ENCODE data around the gene TYW1B.
"Not testable (repeated sequence)": the region's sequence is repeated elsewhere in the genome, so short reads cannot be mapped to it uniquely, and the experiment has no call there.

Gene TYW1B

DNA sequence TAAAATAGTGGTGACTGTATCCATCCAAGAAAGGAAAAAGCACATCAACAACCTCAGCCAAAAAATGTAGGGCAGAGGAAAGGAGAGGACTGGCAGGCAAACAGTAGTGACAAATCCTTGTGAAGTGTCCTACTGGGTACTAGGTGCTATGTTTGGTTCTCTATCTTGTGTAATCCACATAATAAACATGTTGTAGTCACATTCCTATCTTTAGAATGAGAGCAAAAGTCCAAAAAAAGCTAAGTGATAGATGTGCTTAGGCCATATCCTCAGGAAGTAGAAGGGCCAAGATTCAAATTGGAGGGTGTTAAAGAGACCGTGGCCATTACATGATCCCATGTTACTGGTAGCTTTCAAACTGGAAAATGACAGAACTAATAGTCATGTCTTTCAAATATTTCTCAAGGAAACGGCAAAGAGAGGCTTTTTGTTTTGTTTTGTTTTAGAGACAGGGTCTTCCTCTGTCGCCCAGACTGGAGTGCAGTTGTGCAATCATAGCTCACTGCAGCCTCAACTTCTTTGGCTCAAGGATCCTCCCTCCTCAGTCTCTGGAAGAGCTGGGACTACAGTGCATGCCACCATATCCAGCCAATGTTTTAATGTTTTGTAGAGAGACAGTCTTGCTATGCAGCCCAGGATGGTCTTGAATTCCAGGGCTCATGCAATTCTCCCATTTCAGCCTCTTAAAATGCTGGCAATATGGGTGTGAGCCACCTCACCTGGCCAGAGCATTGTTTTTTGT lies 244.2 kb downstream of the TYW1B start:
- not testable (repeated sequence) for H3K27me3 ChIP-seq (ENCODE audit: insufficient read depth, low read length); H3K27ac ChIP-seq (ENCODE audit: low read depth, low read length); H3K9me3 ChIP-seq (ENCODE audit: insufficient read depth, low read depth, low read length); H3K4me1 ChIP-seq (ENCODE audit: insufficient read depth, low read length); H3K36me3 ChIP-seq (ENCODE audit: insufficient read depth, low read length); H3K9ac ChIP-seq (ENCODE audit: low read depth, low read length); H3K4me3 ChIP-seq (ENCODE audit: low read length)
- 97% methylated on average over 3 of the region's 3 CpGs for WGBS

DNA sequence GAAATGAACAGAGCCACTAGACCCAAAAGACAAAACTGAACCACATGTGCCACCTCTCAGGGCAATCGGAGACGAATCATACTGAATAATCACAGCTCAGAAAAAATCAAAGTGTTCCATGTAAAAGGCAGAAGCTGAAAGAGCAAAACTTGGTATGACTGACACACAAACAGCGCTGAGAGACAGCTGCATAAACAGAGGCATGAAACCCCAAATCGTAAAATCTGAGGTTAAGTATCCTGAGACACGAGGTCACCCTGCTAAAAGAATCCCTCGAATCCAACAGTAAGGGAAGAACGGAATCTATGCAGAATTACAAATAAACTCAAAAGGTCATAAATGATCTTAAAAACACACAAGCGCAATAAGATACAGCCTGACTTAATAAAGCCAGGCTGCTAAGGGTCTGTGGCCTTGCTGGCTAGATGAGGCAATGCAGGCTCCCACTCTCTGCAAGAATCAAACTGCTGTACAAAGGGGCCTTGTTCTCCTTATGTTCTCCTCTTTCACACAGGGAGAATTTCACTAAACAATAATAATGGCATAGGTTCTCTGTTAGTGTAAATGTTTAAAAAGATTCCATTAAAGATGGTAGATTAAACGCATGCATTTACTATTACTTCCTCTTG lies 247.7 kb downstream of the TYW1B start:
- H3K27ac ChIP-seq (ENCODE audit: low read depth, low read length); H3K36me3 ChIP-seq (ENCODE audit: insufficient read depth, low read length); H3K4me1 ChIP-seq (ENCODE audit: insufficient read depth, low read length); H3K9me3 ChIP-seq (ENCODE audit: insufficient read depth, low read depth, low read length); H3K9ac ChIP-seq (ENCODE audit: low read depth, low read length); H3K4me3 ChIP-seq (ENCODE audit: low read length); H3K27me3 ChIP-seq (ENCODE audit: insufficient read depth, low read length): not testable (repeated sequence)
- 94% methylated on average over 8 of the region's 9 CpGs for WGBS

DNA sequence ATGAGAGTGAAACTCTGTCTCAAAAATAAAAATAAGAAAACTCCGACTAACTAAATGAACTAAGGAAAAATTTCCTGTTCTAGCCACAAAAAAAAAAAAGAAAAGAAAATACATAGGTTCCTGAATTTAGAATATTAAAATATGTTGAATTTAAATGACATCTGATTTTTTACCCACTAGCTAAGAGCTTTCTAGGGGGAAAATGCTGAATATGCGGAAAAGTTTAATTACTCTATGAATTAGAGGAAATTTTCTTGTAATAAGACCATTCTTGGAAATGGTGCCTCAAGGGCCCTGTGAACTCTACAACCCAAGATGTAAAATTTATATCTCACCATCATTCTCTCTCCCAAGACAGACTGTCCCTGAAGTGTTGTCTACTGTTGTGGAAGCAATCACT lies 250.9 kb downstream of the TYW1B start:
- Histone ChIP-seq H3K4me3 (ENCODE audit: low read length) (no peak overlapping the region), H3K27me3 (ENCODE audit: insufficient read depth, low read length) (no peaks in the 10 kb centered on the region), H3K27ac (ENCODE audit: low read depth, low read length) (no peak overlapping the region), H3K9ac (ENCODE audit: low read depth, low read length) (no peak overlapping the region), H3K4me1 (ENCODE audit: insufficient read depth, low read length) (no peaks in the 10 kb centered on the region), H3K36me3 (ENCODE audit: insufficient read depth, low read length) (no peaks in the 10 kb centered on the region), H3K9me3 (ENCODE audit: insufficient read depth, low read depth, low read length) (no peaks in the 10 kb centered on the region)
- no CpG with 5 or more reads among the region's 2 CpGs for WGBS

DNA sequence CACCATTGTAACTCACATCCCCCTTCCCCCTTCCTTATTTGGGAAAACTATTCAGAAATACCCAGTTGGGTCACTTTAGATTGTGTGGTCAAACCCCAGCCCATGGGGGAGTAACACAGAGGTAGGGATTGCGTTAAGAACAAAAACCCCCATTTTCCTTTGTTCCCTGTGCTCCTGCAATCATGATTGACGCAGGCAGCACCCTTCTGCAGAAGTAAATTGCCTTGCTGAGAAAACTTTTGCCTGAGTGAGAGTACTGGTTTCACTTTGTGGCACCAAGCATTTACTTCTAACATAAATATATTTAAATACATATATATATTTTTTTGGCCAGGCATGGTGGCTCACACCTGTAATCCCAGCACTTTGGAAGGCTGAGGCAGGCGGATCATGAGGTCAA lies 266.0 kb downstream of the TYW1B start:
- WGBS: 100% methylated on average over 3 of the region's 3 CpGs
- not testable (repeated sequence) for H3K4me3 ChIP-seq (ENCODE audit: low read length); H3K9ac ChIP-seq (ENCODE audit: low read depth, low read length); H3K4me1 ChIP-seq (ENCODE audit: insufficient read depth, low read length); H3K27ac ChIP-seq (ENCODE audit: low read depth, low read length); H3K27me3 ChIP-seq (ENCODE audit: insufficient read depth, low read length); H3K36me3 ChIP-seq (ENCODE audit: insufficient read depth, low read length)
- peaks cover 12% of the 10 kb centered on the region; the same call in 1 of the 2 replicates for H3K9me3 ChIP-seq (ENCODE audit: insufficient read depth, low read depth, low read length)

DNA sequence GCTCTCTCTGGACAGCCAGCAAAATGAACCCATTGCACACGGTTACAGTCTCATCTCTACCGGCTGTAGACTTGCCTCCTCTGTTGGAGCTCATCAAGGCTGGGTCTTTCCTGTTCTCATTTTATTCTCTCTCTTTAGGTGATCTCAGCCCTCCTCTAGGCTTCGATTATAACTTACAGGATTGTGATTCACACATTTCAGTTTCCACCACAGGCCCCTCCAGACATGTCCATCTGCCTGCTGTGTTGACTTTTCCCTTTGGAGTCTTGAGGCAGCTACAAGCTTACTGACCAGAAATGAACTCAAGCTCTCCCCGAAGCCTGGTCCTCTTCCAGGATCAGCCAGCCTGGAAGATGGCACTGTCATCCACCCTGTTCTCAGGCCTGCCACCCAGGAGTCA lies 268.5 kb downstream of the TYW1B start:
- 94% methylated on average over 3 of the region's 4 CpGs for WGBS
- not testable (repeated sequence) for H3K36me3 ChIP-seq (ENCODE audit: insufficient read depth, low read length); H3K27me3 ChIP-seq (ENCODE audit: insufficient read depth, low read length); H3K9ac ChIP-seq (ENCODE audit: low read depth, low read length); H3K4me3 ChIP-seq (ENCODE audit: low read length); H3K27ac ChIP-seq (ENCODE audit: low read depth, low read length); H3K4me1 ChIP-seq (ENCODE audit: insufficient read depth, low read length)
- H3K9me3 ChIP-seq (ENCODE audit: insufficient read depth, low read depth, low read length): peaks cover 12% of the 10 kb centered on the region; the same call in 1 of the 2 replicates

GRCh38 chr7:72556733-72557132 lies 271.3 kb downstream of the TYW1B start:
- not testable (repeated sequence) for H3K36me3 ChIP-seq (ENCODE audit: insufficient read depth, low read length); H3K4me1 ChIP-seq (ENCODE audit: insufficient read depth, low read length); H3K4me3 ChIP-seq (ENCODE audit: low read length); H3K9me3 ChIP-seq (ENCODE audit: insufficient read depth, low read depth, low read length); H3K27ac ChIP-seq (ENCODE audit: low read depth, low read length); H3K27me3 ChIP-seq (ENCODE audit: insufficient read depth, low read length); H3K9ac ChIP-seq (ENCODE audit: low read depth, low read length)
- WGBS: 69% methylated on average over 1 of the region's 4 CpGs

DNA sequence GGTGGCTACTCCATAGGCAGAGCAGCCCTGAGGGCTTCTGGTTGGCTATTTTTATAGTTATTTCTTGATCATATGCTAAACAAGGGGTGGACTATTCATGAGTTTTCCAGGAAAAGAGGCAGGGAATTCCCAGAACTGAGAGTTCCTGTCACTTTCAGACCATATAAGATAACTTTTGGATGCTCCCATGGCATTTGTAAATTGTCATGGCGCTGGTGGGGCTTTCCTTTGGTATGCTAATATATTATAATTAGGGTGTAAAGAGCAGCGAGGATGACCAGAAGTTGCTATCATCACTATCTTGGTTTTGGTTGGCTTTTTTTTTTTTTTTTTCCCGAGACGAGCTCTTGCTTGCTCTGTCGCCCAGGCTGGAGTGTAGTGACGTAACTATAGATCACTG lies 272.8 kb downstream of the TYW1B start:
- not testable (repeated sequence) for H3K9me3 ChIP-seq (ENCODE audit: insufficient read depth, low read depth, low read length); H3K36me3 ChIP-seq (ENCODE audit: insufficient read depth, low read length); H3K9ac ChIP-seq (ENCODE audit: low read depth, low read length); H3K4me3 ChIP-seq (ENCODE audit: low read length); H3K27ac ChIP-seq (ENCODE audit: low read depth, low read length); H3K4me1 ChIP-seq (ENCODE audit: insufficient read depth, low read length); H3K27me3 ChIP-seq (ENCODE audit: insufficient read depth, low read length)
- WGBS: 80% methylated on average over 3 of the region's 6 CpGs

- 95% methylated on average over 3 of the region's 5 CpGs for WGBS
- H3K4me3 ChIP-seq (ENCODE audit: low read length): not testable (repeated sequence)
Observed at GRCh38 chr7:72554401-72554800, 273.6 kb downstream of the TYW1B start.

DNA sequence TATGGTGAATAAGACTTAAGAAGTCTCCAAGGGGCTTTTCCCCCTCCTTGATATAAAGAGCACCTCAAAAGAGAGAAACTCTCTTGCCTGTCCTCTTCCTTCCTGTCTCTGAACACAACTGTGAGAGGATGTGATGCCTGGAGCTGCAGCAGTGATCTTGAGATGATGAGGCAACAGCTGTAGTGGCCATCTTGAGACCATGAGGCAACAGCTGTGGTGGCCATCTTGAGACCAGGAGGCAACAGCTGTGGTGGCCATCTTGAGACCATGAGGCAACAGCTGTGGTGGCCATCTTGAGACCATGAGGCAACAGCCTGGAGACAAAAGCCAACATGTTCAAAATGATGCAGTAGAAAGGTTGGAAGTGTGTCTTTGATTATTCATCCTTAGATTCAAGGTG lies 277.5 kb downstream of the TYW1B start:
- H3K27ac ChIP-seq (ENCODE audit: low read depth, low read length); H3K36me3 ChIP-seq (ENCODE audit: insufficient read depth, low read length); H3K4me1 ChIP-seq (ENCODE audit: insufficient read depth, low read length); H3K9me3 ChIP-seq (ENCODE audit: insufficient read depth, low read depth, low read length); H3K4me3 ChIP-seq (ENCODE audit: low read length); H3K27me3 ChIP-seq (ENCODE audit: insufficient read depth, low read length); H3K9ac ChIP-seq (ENCODE audit: low read depth, low read length): not testable (repeated sequence)

More at GRCh38 chr7:72554401-72554800, 273.6 kb downstream of the TYW1B start:
- not testable (repeated sequence) for H3K9me3 ChIP-seq (ENCODE audit: insufficient read depth, low read depth, low read length); H3K9ac ChIP-seq (ENCODE audit: low read depth, low read length); H3K36me3 ChIP-seq (ENCODE audit: insufficient read depth, low read length); H3K27me3 ChIP-seq (ENCODE audit: insufficient read depth, low read length); H3K4me1 ChIP-seq (ENCODE audit: insufficient read depth, low read length); H3K27ac ChIP-seq (ENCODE audit: low read depth, low read length)

- not testable (repeated sequence) for H3K9ac ChIP-seq (ENCODE audit: low read depth, low read length); H3K9me3 ChIP-seq (ENCODE audit: insufficient read depth, low read depth, low read length); H3K27ac ChIP-seq (ENCODE audit: low read depth, low read length); H3K4me3 ChIP-seq (ENCODE audit: low read length); H3K27me3 ChIP-seq (ENCODE audit: insufficient read depth, low read length); H3K36me3 ChIP-seq (ENCODE audit: insufficient read depth, low read length); H3K4me1 ChIP-seq (ENCODE audit: insufficient read depth, low read length)
- 55% methylated on average over 8 of the region's 9 CpGs for WGBS
Observed at GRCh38 chr7:72546586-72547237, 281.3 kb downstream of the TYW1B start.

GRCh38 chr7:72544531-72544930 lies 283.5 kb downstream of the TYW1B start:
- H3K27ac ChIP-seq (ENCODE audit: low read depth, low read length); H3K9me3 ChIP-seq (ENCODE audit: insufficient read depth, low read depth, low read length); H3K9ac ChIP-seq (ENCODE audit: low read depth, low read length); H3K27me3 ChIP-seq (ENCODE audit: insufficient read depth, low read length); H3K4me3 ChIP-seq (ENCODE audit: low read length); H3K4me1 ChIP-seq (ENCODE audit: insufficient read depth, low read length); H3K36me3 ChIP-seq (ENCODE audit: insufficient read depth, low read length): not testable (repeated sequence)
- 80% methylated on average over 1 of the region's 2 CpGs for WGBS
